CD4-positive, alpha-beta T cell treated with Interleukin-15 for 1 hour (primary cell): Measurements from ENCODE around the gene PTPRM.

Experiments used
- DNase-seq: peaks from one replicate; pipeline ENCODE4 v3.0.0-alpha.2; 2020

PTPRM gene

GRCh38 chr18:8300751-8301410, 733.8 kb downstream of the PTPRM start:
- DNase-seq: no peak

GRCh38 chr18:8301427-8302172, 734.5 kb downstream of the PTPRM start:
- no peak for DNase-seq

- no peak for DNase-seq
Observed at GRCh38 chr18:8303151-8303755, 736.1 kb downstream of the PTPRM start.

GRCh38 chr18:8307960-8308359, 740.8 kb downstream of the PTPRM start:
- no peak for DNase-seq

GRCh38 chr18:8313043-8313442, 745.9 kb downstream of the PTPRM start:
- no peak for DNase-seq

GRCh38 chr18:8314124-8314523, 747.0 kb downstream of the PTPRM start:
- DNase-seq: no peak

- no peak for DNase-seq
Observed at GRCh38 chr18:8319798-8320489, 752.8 kb downstream of the PTPRM start.

- no peak for DNase-seq
Observed at GRCh38 chr18:8322486-8322885, 755.4 kb downstream of the PTPRM start.

- no peak for DNase-seq
Observed at GRCh38 chr18:8324343-8325065, 757.4 kb downstream of the PTPRM start.

GRCh38 chr18:8326763-8327394, 759.8 kb downstream of the PTPRM start:
- no peak for DNase-seq

GRCh38 chr18:8328126-8328525, 761.0 kb downstream of the PTPRM start:
- DNase-seq: no peak

GRCh38 chr18:8329186-8329771, 762.2 kb downstream of the PTPRM start:
- no peak for DNase-seq

GRCh38 chr18:8330575-8330974, 763.5 kb downstream of the PTPRM start:
- DNase-seq: no peak

GRCh38 chr18:8332286-8332685, 765.2 kb downstream of the PTPRM start:
- DNase-seq: no peak

GRCh38 chr18:8333961-8334360, 766.8 kb downstream of the PTPRM start:
- no peak for DNase-seq

- no peak for DNase-seq
Observed at GRCh38 chr18:8337211-8337610, 770.1 kb downstream of the PTPRM start.

GRCh38 chr18:8339210-8339609, 772.1 kb downstream of the PTPRM start:
- no peak for DNase-seq

GRCh38 chr18:8339952-8340351, 772.8 kb downstream of the PTPRM start:
- DNase-seq: no peak

- DNase-seq: no peak
Observed at GRCh38 chr18:8341481-8342230, 774.5 kb downstream of the PTPRM start.

GRCh38 chr18:8348051-8348720, 781.1 kb downstream of the PTPRM start:
- no peak for DNase-seq
